Heart left ventricle (tissue), 16 donors: ENCODE results near the gene EGR4. TPM values are rescaled to one million over a fixed set of nuclear protein-coding genes. Genes with fewer than 3 reads are reported as not detected.

Experiments used
- ATAC-seq, 4 donors: fragments of 200-7000 bp; cut with Tn5 transposase; one replicate each; pipeline ENCODE4 v1.9.1; 2020 to 2022; ENCODE audit warnings: moderate library complexity in 4 of 4, mild to moderate bottlenecking in 3 of 4, moderate number of reproducible peaks in 1 of 4
- DNase-seq, 5 donors: peaks; one replicate each; pipeline ENCODE4 v3.0.0-alpha.2; 2020
- H3K27ac ChIP-seq, 12 donors: fragments of 200-600 bp; sonication (generic) in 4 of 12; one replicate each; pipeline versions ENCODE4 v1.5.0 to v1.8.0; 2016 to 2022; ENCODE audit warnings: mild to moderate bottlenecking in 2 of 12
- H3K27me3 ChIP-seq, 9 donors: fragments of 200-600 bp; sonication (generic) in 2 of 9; one replicate each; pipeline versions ENCODE4 v1.5.1 to v1.8.0; 2016 to 2022; ENCODE audit warnings: mild to moderate bottlenecking in 3 of 9
- H3K36me3 ChIP-seq, 9 donors: fragments of 200-600 bp; sonication (generic) in 2 of 9; one replicate each; pipeline versions ENCODE4 v1.5.0 to v1.8.0; 2018 to 2022; ENCODE audit warnings: mild to moderate bottlenecking in 2 of 9
- H3K4me1 ChIP-seq, 12 donors: fragments of 200-600 bp; sonication (generic) in 4 of 12; one replicate each; pipeline versions ENCODE4 v1.5.0 to v1.8.0; 2016 to 2022; ENCODE audit warnings: mild to moderate bottlenecking in 3 of 12
- H3K4me3 ChIP-seq, 12 donors: fragments of 200-600 bp; sonication (generic) in 4 of 12; one replicate each; pipeline versions ENCODE4 v1.5.0 to v1.8.0; 2017 to 2022; ENCODE audit warnings: mild to moderate bottlenecking in 9 of 12, moderate library complexity in 4 of 12
- H3K9me3 ChIP-seq, 12 donors: fragments of 200-600 bp; sonication (generic) in 4 of 12; one replicate each; pipeline versions ENCODE4 v1.5.0 to v1.8.0; 2016 to 2022; ENCODE audit warnings: mild to moderate bottlenecking in 1 of 12
- POLR2A ChIP-seq, 2 donors: fragments of 450-650 bp; IDR thresholded peaks; one replicate each; pipeline ENCODE4 v1.6.1; 2017; ENCODE audit warnings: antibody characterized with exemption in 2 of 2, mild to moderate bottlenecking in 2 of 2, moderate library complexity in 2 of 2
- WGBS, 4 donors: extraction: QIAGEN DNeasy Blood & Tissue Kit in 2 of 4; methylation state at CpG; one replicate each; pipeline versions ENCODE4 v1.1.5 to v1.1.7; 2013 to 2018; 5-methylcytosine and 5-hydroxymethylcytosine counted together
- intact Hi-C, 10 donors: fragments of 100-400 bp; cut with DNase I; formaldehyde crosslinking; loops; one replicate each; pipeline versions ENCODE4 v1.11.1 to v1.14.2; 2022
- polyA plus RNA-seq, 2 donors: library from polyadenylated mRNA; stranded (reverse); fragments of 200-250 nt; gene quantifications; one replicate each; pipeline ENCODE4 v1.2.3, GENCODE V29; 2013
- total RNA-seq, 9 donors: library from RNA; depleted of rRNA in 2 of 9; stranded (reverse); fragments of >200 nt in 2 of 9; fragmentation: NEBNext Ultra II Directional in 3 of 9; extraction: Animal tissue kit (Norgen Biotek cat#: 25700) in 3 of 9; gene quantifications; one replicate each; pipeline versions ENCODE4 v1.1.0 to v1.2.4, GENCODE V29; 2016 to 2023
- TF ChIP-seq, protein P1 (sequence below), 12 donors: fragments of 200-600 bp; sonication (generic) in 4 of 12; IDR thresholded peaks; one replicate each; pipeline versions ENCODE4 v1.5.0 to v1.8.0; 2018 to 2022; ENCODE audit warnings: antibody characterized with exemption in 12 of 12, mild to moderate bottlenecking in 5 of 12
- donor health status: ischemic (EF 13 %, LVEDD 7.1; RV severe dilation, severe dysfunction).
- donor health status: healthy with polysubstance abuse.
- donor health status: DM: no; HTN: yes; CAD: no.
- donor health status: DM: no; HTN: no; CAD: no.
- donor health status: ischemic (EF 25% LVEDD 6.9; RV normal size, moderate dysfunction).
- donor health status: ischemic (EF 25% LVEDD 5.7; RV mildly dilated, moderate dysfunction).
- donor health status: healthy.
- donor health status: DM: yes; HTN: yes; CAD: no.
- donor health status: ischemic (EF 35%, LVEDD 5.7; RV mildly dilated, moderate dysfunction).
- donor health status: nonischemic (EF 11% LVEDD 7.7; RV severe dilation, severe dysfunction).
- donor health status: DM: yes; HTN: yes; CAD: no.
- donor health status: PGD.
- donor health status: ischemic (EF 29% LVEDD 5.4; RV normal size, mild dysfunction).
- donor health status: nonischemic (EF 23%, LVEDD 6.1; RV moderate dilation, normal function).

EGR4 gene
- total and polyA plus RNA-seq, 11 donors, result not detected

DNA sequence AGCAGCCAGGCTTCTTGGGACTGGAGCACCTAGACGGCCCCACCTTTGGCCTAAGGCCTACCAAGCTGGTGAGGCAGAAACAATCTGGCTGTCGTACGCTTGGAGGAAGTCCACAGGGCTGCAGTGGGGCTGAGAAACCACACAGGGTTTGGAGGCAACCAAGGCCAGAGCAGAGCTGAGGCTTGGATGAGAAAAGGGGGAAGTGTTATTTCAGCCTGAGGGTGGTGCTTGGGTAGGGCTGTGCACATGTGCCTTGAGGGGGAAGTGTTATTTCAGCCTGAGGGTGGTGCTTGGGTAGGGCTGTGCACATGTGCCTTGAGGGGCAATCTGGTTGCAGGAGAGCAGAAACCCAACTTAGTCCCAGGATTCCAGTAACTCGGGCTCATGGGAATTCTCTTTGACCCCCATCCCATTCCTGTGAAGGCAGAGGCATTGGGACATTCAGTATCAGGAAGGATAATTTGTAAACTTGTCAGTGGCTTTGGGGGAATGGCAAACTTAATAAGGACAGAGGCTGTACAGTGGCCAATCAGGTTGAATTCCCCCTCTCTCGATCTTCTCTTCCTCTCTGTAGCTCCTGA, 8.1 kb downstream of the EGR4 start:
- peaks cover 0 to 56% (median 20%) of the 10 kb centered on the region in 9 donors for H3K27me3 ChIP-seq
- H3K4me3 ChIP-seq, result peak overlapping the region in 8 of 12 donors; percentile 62 to 78 (median 68)
- no peak for TF ChIP-seq POLR2A (IDR thresholded peaks at IDR 0.05)
- TF ChIP-seq, protein P1, sequence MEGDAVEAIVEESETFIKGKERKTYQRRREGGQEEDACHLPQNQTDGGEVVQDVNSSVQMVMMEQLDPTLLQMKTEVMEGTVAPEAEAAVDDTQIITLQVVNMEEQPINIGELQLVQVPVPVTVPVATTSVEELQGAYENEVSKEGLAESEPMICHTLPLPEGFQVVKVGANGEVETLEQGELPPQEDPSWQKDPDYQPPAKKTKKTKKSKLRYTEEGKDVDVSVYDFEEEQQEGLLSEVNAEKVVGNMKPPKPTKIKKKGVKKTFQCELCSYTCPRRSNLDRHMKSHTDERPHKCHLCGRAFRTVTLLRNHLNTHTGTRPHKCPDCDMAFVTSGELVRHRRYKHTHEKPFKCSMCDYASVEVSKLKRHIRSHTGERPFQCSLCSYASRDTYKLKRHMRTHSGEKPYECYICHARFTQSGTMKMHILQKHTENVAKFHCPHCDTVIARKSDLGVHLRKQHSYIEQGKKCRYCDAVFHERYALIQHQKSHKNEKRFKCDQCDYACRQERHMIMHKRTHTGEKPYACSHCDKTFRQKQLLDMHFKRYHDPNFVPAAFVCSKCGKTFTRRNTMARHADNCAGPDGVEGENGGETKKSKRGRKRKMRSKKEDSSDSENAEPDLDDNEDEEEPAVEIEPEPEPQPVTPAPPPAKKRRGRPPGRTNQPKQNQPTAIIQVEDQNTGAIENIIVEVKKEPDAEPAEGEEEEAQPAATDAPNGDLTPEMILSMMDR (IDR thresholded peaks at IDR 0.05), result no peak
- H3K36me3 ChIP-seq, result no peaks in the 10 kb centered on the region
- peak overlapping the region in 1 of 12 donors; percentile 73 for H3K27ac ChIP-seq
- H3K9me3 ChIP-seq, result no peaks in the 10 kb centered on the region
- intact Hi-C loops, result no loop called here
- H3K4me1 ChIP-seq, result peaks cover 0 to 20% (median 8%) of the 10 kb centered on the region in 12 donors
- 44 to 53% (median 52%) methylated on average over 5 of the region's 5 CpGs for WGBS, 4 donors
- ATAC-seq (peak; percentile 31 to 73 (median 70)), DNase-seq (peak in 2 of 5 donors; percentile 19 to 65)

- Histone ChIP-seq H3K27ac (peak within 1 kb of the TSS in 1 of 12 donors; percentile 73), H3K9me3 (no peaks in the 10 kb centered on the region), H3K27me3 (peaks cover 0 to 49% (median 13%) of the 10 kb centered on the region in 9 donors), H3K4me3 (peak within 1 kb of the TSS; percentile 46 to 78 (median 63)), H3K36me3 (no peaks in the 10 kb centered on the region), H3K4me1 (peaks cover 0 to 20% (median 8%) of the 10 kb centered on the region in 12 donors)
- peak in 3 of 4 donors; percentile 53 to 76 (median 65) for ATAC-seq
- DNase-seq, result peak in 2 of 5 donors; percentile 44 to 76
- intact Hi-C loops, result no loop called here
- 1 to 2% (median 2%) methylated on average over 27 to 69 of the region's 69 CpGs for WGBS, 4 donors
- TF ChIP-seq POLR2A (IDR thresholded peaks at IDR 0.05), result no peak
- TF ChIP-seq, protein P1 (IDR thresholded peaks at IDR 0.05), result no peak
Observed at GRCh38 chr2:73284296-73285158, 8.8 kb downstream of the EGR4 start, which contains the start of gene FBXO41. TSS of gene FBXO41 (minus strand) at chr2:73284478. CDS start at chr2:73269630, 14,848 bp downstream.

- 2 to 5% (median 4%) methylated on average over 17 to 43 of the region's 43 CpGs for WGBS, 4 donors
- ATAC-seq (peak in 3 of 4 donors; percentile 22 to 38 (median 28)), DNase-seq (peak in 1 of 5 donors; percentile 71)
- Histone ChIP-seq H3K9me3 (no peaks in the 10 kb centered on the region), H3K4me3 (peak overlapping the region; percentile 46 to 78 (median 63)), H3K27ac (no peak overlapping the region), H3K27me3 (peaks cover 0 to 41% (median 8%) of the 10 kb centered on the region in 9 donors), H3K4me1 (peaks cover 0 to 20% (median 8%) of the 10 kb centered on the region in 12 donors), H3K36me3 (no peaks in the 10 kb centered on the region)
- TF ChIP-seq, protein P1 (IDR thresholded peaks at IDR 0.05), result no peak
- TF ChIP-seq POLR2A (IDR thresholded peaks at IDR 0.05), result no peak
- intact Hi-C loops, result no loop called here
Observed at GRCh38 chr2:73283545-73284295, 9.6 kb downstream of the EGR4 start.
